OCI-LY1 (cell line): ENCODE data around the gene CACNG4.

Experiments
- EZH2 ChIP-seq: fragments of 200-600 bp; sonication (generic), shearing (Covaris generic); IDR thresholded peaks from 2 replicates; pipeline ENCODE4 v1.8.0; 2017; ENCODE audit warnings: borderline replicate concordance, mixed run types, mild to moderate bottlenecking, antibody characterized with exemption, low read length, moderate library complexity, mixed read lengths
- TF ChIP-seq, protein P1 (sequence below): fragments of 200-600 bp; sonication (generic), shearing (Covaris generic); IDR thresholded peaks from 2 replicates; pipeline ENCODE4 v1.5.1; 2017; ENCODE audit warnings: mild to moderate bottlenecking, antibody characterized with exemption, low read length, moderate library complexity, mixed read lengths

DNA sequence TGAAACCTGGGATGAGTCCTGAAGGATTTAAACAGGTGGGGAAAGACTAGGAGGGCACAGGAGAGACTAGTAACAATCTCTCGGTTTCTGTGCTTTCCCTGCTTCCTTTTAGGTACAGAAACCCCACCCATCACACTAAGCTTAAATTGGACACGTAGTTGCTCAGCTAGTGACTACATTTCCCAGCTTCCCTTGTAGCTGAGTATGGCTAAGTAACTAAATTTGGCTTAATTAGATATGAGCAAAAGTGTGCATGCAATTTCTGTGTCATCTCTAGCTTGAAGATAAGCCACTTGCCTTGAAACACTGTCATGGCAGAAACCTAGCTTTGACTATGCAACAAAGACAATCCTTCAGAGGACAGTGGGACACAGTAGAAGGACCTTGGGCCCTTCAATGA is 116.3 kb downstream of the CACNG4 start:
- TF ChIP-seq, protein P1, sequence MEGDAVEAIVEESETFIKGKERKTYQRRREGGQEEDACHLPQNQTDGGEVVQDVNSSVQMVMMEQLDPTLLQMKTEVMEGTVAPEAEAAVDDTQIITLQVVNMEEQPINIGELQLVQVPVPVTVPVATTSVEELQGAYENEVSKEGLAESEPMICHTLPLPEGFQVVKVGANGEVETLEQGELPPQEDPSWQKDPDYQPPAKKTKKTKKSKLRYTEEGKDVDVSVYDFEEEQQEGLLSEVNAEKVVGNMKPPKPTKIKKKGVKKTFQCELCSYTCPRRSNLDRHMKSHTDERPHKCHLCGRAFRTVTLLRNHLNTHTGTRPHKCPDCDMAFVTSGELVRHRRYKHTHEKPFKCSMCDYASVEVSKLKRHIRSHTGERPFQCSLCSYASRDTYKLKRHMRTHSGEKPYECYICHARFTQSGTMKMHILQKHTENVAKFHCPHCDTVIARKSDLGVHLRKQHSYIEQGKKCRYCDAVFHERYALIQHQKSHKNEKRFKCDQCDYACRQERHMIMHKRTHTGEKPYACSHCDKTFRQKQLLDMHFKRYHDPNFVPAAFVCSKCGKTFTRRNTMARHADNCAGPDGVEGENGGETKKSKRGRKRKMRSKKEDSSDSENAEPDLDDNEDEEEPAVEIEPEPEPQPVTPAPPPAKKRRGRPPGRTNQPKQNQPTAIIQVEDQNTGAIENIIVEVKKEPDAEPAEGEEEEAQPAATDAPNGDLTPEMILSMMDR, result no peak
- no peak for TF ChIP-seq EZH2
